ENCODE results near the gene AGAP1. TPM values are rescaled to one million over a fixed set of nuclear protein-coding genes. Genes with fewer than 3 reads are reported as not detected.
A peak's percentile ranks its signal among the peaks of the same experiment; 100 is the strongest.

Gene AGAP1
- total and polyA plus RNA-seq, 2 donors (not counting 3 experiments of a cell fraction or from before 2014, with no cell fraction given), result 10.2 to 20.9 TPM

- TF ChIP-seq JUN (IDR thresholded peaks at IDR 0.05; ENCODE audit: borderline replicate concordance, insufficient read depth, insufficient read length, low read depth), result no peak
- no peak for TF ChIP-seq EZH2 (IDR thresholded peaks at IDR 0.05; ENCODE audit: borderline replicate concordance, low read depth, low read length, severe bottlenecking)
- no peak for TF ChIP-seq FOS (IDR thresholded peaks at IDR 0.05; ENCODE audit: borderline replicate concordance, insufficient read depth, low read length)
- TF ChIP-seq POLR2A (IDR thresholded peaks at IDR 0.05; ENCODE audit: low read depth, low read length), result no peak
- no peak for TF ChIP-seq MYC (IDR thresholded peaks at IDR 0.05; ENCODE audit: low read depth, low read length)
- TF ChIP-seq GATA2 (IDR thresholded peaks at IDR 0.05; ENCODE audit: insufficient read depth, insufficient read length, low read depth, low read length), result no peak
- TF ChIP-seq, protein P1, sequence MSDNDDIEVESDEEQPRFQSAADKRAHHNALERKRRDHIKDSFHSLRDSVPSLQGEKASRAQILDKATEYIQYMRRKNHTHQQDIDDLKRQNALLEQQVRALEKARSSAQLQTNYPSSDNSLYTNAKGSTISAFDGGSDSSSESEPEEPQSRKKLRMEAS (IDR thresholded peaks at IDR 0.05; ENCODE audit: insufficient read depth, insufficient read length), result no peak
- TF ChIP-seq POLR2AphosphoS5 (IDR thresholded peaks at IDR 0.05; ENCODE audit: insufficient read depth, low read depth, low read length), result no peak
- H3K9me3 ChIP-seq (replicated peaks; ENCODE audit: control insufficient read depth, insufficient read depth, low read length), result no peaks in the 10 kb centered on the region
- no peaks in the 10 kb centered on the region for H4K20me1 ChIP-seq (replicated peaks; ENCODE audit: control insufficient read depth, extremely low read depth, insufficient read depth, low read length)
- peak overlapping the region; percentile 93 for H2AFZ ChIP-seq (ENCODE audit: low read depth, low read length)
- H3K4me1 ChIP-seq (ENCODE audit: control insufficient read depth, extremely low read depth, insufficient read depth, low read length), result peaks cover 11% of the 10 kb centered on the region
- DNase-seq (ENCODE audit: low read depth, low spot score), result no peak
- H3K9ac ChIP-seq (replicated peaks; ENCODE audit: extremely low read depth, insufficient read depth, low read length), result peak overlapping the region; percentile 41
- H3K4me3 ChIP-seq (replicated peaks in 1 of 3; ENCODE audit: insufficient read depth in 1 of 3, low read depth in 1 of 3, low read length in 3 of 3), result peak overlapping the region in 2 of 3 experiments; percentile 43 to 47
- dilution Hi-C loops (cut with MboI; ENCODE audit: extremely low pct_ligation_motif_present, low sequenced_read_pairs) (no loop called here), intact Hi-C loops (cut with micrococcal nuclease) (loop anchor here (5.0 to 10.0 kb wide), 4 partner anchors 252 to 684 kb away; no protein-coding TSS in a partner anchor)
- no TSS peak for BruUV-seq (replicated peaks)
- H3K27ac ChIP-seq (ENCODE audit: insufficient read depth, low read depth, low read length), result no peak overlapping the region
- peak overlapping the region; percentile 92 for H3K4me2 ChIP-seq (ENCODE audit: insufficient read depth, low read length)
- ChIA-PET CTCF (interaction anchor here (1.7 to 2.6 kb wide), 2 partner anchors 9 to 59 kb away, joined by 4 to 7 read pairs; no protein-coding TSS in a partner anchor), POLR2A (no interaction called here)
- no peak for FAIRE-seq
- H3K27me3 ChIP-seq (ENCODE audit: control insufficient read depth in 2 of 2, insufficient read depth in 2 of 2, low read length in 2 of 2), result no peaks in the 10 kb centered on the region
- H3K36me3 ChIP-seq (ENCODE audit: control insufficient read depth in 2 of 2, extremely low read depth in 1 of 2, insufficient read depth in 2 of 2, low read length in 2 of 2), result no peaks in the 10 kb centered on the region
- H3K9me1 ChIP-seq (replicated peaks; ENCODE audit: control insufficient read depth, extremely low read depth, insufficient read depth, low read length), result no peaks in the 10 kb centered on the region
- H3K79me2 ChIP-seq (ENCODE audit: control insufficient read depth, insufficient read depth, low read length), result peaks cover 16% of the 10 kb centered on the region
Observed at GRCh38 chr2:235492850-235493344, 946 bp upstream of the AGAP1 start.

All from endothelial cell of umbilical vein (primary cell).